Activated CD4-positive, alpha-beta T cell treated with anti-CD3 and anti-CD28 coated beads, Interleukin-2, amount 50 U/mL, for 16 hours (primary cell): ENCODE measurements around the gene SPTBN1.
A peak's percentile ranks its signal among the peaks of the same experiment; 100 is the strongest.
"Not testable (repeated sequence)": the region's sequence is repeated elsewhere in the genome, so short reads cannot be mapped to it uniquely, and the experiment has no call there.

Source experiments
- DNase-seq: peaks from one replicate; pipeline ENCODE4 v3.0.0-alpha.2; 2020

Gene SPTBN1

DNA sequence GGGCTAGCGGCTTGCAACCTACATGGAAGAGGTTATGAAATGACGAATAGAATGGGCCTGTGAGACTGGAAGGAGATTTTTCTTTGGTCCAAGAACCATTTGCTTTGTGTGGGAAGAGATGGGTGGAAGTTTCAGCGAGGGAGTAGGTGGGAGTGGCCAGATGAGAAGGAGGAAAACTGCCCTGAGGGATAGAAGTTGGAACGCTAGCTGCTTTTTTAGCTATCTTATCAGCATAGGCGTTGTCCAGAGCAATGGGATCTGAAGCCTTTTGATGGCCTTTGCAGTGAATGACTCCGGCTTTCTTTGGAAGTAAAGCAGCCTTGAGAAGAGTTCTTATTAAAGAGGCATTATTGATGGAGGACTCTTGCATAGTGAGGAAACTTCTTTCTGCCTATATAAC lies 52.4 kb downstream of the SPTBN1 start:
- DNase-seq, result no peak

DNA sequence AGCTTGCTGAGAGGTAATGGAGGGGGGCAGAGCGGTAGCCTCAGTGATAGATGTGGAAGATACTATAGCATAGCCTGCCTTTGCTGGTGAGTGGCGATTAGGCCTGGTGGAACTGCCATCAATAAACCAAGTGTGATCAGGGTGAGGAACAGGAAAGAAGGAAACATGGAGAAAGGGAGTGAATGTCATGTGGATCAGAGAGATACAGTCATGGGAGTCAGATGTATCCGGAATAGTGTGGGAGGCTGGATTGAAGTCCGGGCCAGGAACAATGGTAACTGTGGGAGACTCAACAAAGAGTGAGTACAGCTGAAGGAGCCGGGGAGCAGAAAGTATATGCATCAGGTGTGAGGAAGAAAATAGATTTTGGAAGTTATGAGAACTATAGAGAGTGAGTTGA lies 52.9 kb downstream of the SPTBN1 start:
- not testable (repeated sequence) for DNase-seq

DNA sequence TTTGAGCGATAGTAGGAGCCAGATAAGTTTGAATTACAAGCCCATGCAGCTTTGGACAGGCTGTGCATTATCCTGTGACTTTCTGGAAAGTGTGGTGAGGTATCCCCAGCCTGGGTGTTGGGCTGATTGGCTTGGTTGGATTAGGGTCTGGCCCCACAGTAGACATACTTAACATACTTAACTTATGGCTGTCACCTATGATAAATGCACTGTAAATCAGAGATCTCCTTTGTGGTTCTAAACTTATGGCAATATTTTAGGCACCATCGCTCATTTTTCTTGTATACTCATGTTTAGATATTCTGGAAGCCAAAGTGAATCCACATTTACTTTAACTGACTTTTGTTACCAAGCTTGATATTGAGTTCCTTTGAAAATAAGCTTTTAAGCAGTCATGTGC lies 54.8 kb downstream of the SPTBN1 start:
- DNase-seq, result no peak

DNA sequence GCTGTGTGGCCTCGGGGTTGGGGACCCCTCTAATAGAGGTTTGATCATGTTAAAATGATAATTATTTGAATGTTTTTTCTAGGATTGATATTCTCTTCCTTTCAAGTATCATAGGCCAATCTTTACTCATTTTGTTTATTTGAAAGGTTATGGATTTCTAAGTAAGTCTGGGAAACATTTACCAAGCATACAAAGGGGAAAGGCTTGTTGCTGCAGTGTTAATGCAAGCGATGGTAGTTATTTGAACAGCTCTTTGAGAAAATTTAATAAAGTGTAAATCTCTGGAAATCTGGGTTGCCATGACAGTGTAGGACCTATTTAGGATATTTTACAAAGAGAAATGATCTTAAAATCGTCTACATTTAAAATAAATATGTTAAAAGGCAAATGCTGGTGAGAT lies 56.1 kb downstream of the SPTBN1 start:
- DNase-seq, result no peak

DNA sequence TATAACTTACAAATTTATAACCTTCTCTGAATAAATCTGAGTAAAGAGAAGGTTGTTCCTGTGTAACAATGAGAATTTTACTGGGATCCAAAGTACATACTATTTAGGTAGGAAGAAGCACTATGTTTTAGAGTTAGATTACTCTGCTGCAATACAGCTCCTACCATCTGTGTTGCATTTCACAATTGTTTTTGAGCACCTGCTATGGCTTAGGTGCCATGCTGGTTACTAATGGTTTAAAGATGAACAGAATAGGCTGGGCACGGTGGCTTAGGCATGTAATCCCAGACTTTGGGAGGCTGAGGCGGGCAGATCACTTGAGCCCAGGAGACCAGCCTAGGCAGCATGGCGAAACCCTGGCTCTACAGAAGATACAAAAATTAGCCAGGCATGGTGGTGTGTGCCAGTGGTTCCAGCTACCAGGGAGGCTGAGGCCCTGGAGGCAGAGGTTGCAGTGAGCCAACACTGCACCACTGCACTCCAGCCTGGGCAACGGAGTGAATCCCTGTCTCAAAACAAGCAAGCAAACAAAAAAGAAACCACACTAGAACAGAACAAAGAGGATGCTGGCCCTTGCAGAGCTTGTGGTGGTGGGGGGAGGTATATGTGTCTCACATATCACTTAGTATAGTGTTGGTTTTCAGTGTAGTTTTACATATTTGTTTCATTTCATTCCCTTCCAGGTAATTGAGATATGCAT lies 56.7 kb downstream of the SPTBN1 start:
- no peak for DNase-seq

DNA sequence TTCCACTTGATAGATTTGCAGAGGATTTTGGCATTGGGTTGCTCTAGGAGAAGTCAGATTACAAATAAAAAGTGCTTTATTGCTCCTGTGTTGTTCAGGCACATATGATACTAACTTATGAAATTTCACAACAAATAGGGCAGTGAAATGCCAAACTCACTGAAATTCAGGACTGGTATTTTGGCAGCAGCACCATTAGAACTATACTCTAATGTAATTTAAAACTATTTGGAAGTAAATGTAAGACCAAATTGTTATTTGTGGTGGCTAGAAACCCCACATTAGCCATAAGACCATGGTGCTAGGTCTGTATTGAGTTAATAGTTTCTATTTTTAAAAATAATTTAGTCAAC lies 57.2 kb downstream of the SPTBN1 start:
- DNase-seq, result no peak

DNA sequence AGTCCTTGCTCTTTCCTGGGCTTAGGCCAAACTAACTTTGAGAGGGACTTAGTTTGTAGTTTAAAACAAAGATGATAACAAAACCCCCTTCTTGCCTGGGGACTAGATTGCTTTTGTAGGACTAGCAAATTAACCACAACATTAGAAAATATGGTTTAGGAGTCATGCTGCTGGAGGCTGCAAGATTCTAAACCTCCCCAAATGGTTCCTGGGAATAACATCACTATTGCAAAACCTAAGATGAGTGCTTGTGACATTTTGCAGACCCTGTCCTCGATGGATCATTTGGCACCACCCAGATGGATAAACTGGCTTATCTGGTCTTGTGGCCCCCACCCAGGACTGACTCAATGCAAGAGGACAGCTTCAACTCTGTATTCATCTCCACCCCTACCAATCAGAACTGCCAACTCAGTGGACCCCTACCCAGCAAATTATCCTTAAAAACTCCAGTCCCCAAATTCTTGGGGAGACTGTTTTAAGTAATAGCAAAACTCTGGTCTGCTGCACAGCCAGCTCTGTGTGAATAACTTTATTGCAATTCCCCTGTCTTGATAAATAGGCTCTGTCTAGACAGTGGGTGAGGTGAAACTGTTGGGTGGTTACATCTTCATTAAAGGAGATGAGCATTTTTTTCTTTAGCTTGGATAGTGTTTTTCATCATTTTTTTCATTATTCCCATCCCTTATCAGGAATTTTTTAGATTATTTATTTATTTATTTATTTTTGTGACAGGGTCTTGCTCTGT lies 58.9 kb downstream of the SPTBN1 start:
- DNase-seq, result no peak

DNA sequence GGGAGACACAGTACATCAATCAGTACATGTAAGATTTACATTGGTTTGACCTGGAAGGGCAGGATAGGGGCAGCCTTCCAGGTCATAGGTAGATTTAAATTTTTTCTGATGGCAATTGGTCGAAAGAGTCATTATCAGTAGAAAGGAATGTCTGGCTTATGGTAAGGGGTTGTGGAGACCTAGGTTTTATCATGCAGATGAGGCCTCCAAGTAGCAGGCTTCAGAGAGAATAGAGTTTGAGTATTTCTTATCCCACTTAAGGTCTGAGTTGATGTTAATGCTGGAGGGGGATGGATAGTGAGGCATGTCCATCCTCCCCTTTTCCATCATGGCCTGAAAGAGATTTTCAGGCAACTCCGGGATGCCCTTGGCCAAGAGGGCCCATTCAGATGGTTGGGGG lies 60.7 kb downstream of the SPTBN1 start:
- no peak for DNase-seq

DNA sequence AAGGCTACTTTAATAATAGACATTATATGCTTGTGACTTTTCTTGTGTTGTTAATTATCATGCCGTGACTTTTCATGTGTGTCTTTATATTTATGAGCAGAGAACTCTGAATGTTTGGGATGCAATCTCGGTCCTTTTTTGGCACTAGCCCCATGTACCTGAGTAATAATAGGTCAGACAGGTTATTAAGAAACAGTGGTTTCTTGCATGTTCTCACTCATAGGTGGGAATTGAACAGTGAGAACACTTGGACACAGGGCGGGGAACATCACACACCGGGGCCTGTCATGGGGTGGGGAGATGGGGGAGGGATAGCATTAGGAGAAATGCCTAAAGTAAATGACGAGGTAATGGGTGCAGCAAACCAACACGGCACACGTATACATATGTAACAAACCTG lies 61.9 kb downstream of the SPTBN1 start:
- not testable (repeated sequence) for DNase-seq

DNA sequence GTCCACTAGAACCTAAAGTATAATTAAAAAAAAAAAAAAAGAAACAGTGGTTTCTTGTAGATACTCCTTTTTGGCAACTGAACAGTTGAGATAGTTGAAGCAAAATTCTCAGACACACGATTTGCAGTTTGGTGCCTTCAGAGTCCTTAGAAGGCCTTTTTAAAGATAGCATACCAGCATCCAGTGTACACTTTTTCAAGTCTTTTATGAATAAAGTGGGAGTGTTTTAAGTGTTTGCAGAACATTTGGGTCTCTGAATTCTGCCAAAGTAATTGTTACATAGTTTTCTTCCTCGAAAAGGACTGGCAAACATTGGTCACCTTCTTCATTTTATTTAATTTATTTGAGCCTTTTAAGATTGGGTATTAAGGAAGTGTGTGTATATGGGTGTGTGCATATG lies 62.3 kb downstream of the SPTBN1 start:
- no peak for DNase-seq

DNA sequence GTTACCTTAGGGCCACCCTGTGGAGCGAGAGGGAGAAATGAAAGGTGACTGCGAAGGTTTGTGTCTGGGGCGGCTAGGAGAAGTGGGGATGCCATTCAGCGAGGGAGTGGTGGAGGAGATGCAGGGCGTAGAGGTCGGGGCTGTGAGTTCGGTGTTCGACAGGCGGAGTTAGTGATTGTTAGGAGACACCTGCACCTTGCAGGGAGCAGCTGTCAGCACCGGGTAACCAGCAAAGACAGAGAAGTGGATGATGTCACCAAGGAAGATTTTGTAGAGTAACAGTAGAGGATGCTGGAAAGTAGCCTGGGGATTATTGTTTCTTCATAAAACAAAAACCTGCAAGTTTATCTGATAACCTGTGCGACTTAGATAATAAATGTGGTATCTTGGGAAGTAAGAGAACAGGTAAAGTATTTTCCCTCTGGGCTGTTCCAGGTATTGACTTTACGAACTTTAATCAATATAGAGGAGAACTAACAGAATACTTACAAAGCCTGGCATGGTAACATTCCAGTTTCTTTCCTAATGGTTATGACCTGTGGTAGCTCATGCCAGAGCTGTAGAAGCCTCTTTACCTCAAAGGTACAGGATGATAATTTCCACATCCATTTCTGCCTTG lies 63.8 kb downstream of the SPTBN1 start:
- DNase-seq, result no peak

DNA sequence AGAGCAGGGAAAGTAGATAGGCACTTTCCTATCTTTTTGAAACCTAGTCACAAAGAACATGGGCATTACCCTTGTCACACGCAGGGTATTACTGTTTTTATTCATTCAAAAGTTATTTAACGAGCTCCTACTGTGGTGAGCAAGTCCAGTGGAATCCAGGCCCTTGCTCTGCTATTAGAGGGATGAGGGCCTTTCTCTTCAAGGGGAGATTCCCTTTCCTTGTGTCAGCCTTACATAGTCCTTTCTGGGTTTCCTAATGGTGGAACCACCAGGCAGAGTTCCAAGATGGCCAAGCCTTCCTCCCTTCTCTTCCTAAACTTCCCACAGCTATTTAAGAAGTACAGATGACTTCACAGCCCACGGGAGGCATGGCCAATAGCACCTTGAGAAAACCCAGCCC lies 64.6 kb downstream of the SPTBN1 start:
- no peak for DNase-seq

DNA sequence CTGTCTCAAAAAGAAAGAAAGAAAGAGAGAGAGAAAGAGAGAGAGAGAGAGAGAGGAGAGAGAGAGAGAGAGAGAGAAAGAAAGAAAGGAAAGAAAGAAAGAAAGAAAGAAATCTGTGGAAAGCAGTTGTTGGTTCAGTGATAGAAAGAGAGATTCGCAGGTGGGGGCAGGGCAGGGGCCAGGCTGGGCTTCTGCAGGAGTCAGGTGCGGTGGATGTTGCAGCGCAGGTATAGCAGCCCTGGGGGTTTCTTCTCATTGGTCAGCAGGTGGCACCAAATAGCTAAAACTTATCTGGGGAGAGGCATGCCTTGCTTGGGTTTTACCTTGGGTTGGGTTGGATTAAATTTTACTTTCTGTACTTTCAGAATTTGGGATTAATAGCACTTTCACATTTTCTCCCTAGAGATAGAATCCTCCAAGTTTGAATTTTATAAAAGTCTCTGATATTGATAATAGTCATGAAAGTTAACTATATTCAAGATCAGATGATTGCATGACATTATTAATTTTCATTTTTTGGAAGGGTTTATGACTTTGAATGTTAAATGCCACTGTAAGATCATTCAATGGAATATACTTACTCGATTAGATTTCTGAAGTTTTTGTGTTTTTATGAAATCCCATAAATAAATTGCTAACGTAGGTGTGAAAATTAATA lies 66.6 kb downstream of the SPTBN1 start:
- peak; percentile 74 for DNase-seq

DNA sequence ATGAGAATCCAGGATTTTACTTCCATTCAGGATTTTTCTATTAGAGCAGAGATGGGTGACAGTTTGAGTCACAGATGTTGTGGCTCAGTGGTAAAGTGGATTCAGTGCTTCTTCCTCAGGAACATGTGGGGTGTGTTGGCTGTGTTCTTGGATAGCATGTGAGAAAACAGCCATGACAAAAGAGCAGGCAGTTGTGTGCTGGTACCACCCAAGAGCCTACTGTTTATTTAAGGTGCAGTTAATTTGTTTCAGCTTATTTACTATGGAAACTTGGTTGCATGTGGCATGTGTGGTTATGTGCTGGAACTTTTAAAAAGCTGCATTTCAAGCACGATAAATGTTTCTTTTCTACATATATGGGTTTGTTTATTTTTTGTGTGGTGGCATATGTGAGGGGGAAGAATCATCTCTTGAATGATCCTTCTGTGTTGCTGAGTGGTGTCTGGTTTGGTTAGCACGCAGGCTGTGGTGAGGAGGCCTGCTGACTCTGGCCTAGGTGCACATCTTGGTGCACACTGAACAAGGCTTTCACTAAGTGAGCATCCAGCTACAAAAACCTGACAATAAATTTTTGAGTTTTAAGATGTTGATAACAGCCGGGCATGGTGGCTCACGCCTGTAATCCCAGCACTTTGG lies 67.3 kb downstream of the SPTBN1 start:
- DNase-seq, result no peak

DNA sequence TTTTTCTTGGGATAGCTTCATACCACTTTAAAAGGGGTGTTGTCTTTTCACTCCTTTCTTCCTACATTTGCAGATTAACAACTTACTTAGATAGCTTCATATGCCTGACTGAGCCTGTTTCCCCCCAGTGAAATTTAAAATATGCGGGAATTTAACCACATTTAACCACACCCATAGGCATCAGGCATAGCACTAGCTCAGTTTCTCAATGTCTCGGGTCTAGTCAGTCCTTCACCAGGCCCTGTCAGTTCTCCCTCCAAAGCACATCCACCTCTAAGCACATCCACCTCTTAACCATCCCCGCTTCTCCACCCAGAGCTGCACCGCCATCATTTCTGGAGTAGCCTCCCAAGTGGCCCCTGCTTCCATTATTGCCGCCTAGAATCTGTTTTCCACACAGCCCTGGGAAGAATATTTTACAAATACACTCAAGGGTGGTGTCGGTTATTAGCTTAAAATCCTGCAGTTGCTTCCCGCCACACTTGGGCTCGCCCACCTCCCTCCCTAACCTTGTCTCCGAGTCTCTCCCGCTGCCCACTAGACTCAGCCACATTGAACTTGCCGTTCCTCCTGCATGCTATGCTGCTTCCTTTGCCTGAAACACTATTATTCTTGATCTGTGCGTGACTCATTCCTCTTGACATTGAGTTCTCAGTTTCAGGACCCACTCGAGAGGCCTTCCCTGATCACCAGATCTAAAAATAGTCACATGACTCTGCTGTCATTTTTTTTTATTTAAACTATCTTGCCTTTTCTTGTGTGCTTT lies 68.3 kb downstream of the SPTBN1 start:
- DNase-seq, result peak; percentile 61

DNA sequence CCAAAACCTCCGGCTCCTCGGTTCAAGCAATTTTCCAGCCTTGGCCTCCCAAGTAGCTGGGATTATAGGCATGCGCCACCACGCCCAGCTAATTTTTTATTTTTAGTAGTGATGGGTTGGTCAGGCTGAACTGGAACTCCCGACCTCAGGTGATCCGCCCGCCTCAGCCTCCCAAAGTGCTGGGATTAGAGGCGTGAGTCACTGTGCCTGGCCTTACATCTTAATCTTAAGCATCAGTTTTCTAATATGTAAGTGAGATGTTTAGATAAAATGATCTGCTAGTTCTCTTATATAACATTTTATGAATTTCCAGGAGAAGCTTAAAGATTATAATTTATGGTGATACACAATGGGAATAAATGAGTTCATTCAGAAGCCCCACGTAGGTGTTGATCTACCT lies 69.2 kb downstream of the SPTBN1 start:
- DNase-seq, result no peak

DNA sequence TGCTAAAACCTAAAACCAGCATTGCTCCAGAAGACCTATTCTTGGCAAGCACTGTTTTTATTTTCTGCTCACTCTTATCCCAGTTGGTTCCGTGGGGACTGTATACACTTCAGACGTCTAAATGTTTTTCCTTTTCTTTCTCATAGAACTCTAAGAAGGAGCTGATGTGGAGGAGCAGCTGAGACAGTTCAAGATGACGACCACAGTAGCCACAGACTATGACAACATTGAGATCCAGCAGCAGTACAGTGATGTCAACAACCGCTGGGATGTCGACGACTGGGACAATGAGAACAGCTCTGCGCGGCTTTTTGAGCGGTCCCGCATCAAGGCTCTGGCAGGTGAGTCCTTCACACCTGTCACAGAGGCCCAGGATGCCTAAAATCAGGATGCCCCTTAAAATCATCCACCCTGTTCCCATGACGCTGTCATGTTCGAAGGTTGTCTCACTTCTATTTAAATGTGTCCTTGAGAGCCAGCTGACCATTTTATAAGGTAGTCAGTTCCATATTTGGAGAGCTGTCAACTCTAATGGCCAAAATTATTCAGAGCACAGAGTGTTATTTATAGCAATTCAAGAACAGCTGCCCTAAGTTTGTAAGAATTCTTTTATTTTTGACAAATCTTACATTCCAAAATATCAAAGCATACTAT lies 70.2 kb downstream of the SPTBN1 start:
- DNase-seq, result no peak

DNA sequence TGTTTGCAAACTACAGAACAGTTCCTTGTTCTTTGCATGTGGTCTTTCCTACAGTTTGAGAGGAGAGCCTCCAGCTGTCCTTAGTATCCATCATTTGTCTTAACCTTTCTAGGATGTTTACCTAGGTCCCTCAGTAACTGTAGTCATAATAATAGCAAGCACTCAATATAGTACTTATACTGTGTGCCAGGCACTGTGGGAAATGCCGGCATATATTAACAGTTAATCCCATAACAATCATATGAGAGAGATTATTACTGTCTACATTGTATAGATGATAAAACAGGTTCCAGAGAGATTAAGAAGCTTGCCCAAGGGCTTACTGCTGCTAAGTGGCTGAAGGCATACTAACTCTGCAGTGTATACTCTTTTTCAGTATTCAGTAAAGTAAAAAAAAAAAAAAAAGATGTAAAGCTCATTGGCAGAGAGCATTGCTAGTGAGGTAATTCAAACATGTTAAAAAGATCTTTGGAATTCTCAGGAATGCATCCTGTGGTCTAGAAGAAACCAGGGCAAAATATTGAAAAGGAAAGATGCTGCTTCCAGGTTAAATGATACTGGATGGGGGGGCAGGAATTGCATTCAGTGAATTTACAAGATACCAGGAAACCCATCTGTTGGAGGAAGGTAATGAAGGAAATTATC lies 72.3 kb downstream of the SPTBN1 start:
- no peak for DNase-seq

DNA sequence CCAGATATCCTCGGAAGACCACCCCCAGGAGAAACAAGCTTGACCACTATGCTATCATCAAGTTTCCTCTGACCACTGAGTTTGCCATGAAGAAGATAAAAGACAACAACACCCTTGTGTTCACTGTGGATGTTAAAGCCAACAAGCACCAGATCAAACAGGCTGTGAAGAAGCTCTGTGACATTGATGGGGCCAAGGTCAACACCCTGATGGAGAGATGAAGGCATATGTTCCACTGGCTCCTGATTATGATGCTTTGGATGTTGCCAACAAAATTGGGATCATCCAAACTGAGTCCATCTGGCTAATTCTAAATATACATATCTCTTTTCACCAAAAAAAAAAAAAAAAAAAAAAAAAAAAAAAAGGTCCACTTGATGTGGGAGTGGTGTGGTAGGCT lies 73.4 kb downstream of the SPTBN1 start:
- not testable (repeated sequence) for DNase-seq

DNA sequence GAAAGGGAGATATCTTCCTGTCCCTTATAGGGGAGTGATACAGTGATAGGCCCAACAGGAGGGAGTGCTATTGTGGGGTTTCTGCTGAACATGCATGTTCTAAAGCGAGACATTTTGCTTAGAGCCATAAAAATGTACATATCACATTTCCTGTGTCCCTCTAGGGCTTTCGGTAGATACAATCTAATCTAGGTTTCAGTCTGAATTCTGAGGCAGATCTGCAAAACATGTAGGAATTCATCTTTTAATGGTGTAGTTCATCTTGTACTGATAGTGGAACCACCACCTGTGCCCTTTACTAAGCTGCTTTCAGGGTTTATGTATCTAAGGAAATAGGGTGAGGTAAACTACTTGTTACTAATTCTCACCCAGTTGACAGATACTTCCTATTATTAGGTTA lies 73.8 kb downstream of the SPTBN1 start:
- DNase-seq, result peak; percentile 28

DNA sequence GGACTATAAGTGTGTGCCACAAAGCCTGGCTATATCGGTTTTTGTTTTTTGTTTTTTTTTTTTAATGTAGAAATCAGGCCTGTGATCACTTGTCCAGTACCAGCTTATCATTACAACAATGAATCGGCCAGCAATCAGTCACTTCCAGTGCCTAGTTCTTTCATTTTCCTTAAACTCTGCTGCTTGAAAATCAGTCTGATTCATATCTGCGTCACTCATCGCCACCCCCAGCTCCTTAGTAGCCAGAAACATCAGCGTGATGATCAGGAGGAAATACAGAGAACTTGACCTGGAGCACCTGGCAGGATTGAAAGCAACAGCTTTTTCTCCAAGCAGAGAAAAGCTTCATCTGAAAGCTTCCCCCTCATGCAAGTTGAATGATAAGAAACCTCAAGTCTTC lies 75.4 kb downstream of the SPTBN1 start:
- DNase-seq, result no peak

DNA sequence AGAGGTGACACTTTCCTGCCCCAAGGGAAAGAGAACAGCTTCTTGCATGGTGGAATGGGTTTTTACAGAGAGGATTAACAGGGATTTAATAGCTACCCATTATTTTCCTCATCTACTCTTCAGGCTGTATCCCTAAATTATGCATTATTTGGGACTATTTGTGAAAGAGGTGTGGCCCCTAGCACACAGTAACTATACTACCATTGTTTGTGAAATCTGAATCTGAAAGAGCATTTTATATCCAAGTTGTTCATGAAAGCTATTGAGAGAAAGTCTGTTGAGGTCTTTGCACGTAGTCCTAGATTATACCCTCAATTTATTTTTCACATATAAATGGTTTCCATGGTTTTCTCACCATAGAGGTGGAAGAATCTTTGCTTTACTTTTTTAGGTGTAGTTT lies 78.1 kb downstream of the SPTBN1 start:
- no peak for DNase-seq
